HL-60/S4 (cell line): Measurements from ENCODE around the gene LRRN3.

Source experiments
- in situ Hi-C: fragments of 300-500 bp; cut with MboI; formaldehyde crosslinking; loops from 2 replicates; pipeline ENCODE4 v1.14.3; 2022; ENCODE audit warnings: low sequenced_read_pairs

The LRRN3 gene

GRCh38 chr7:111159426-111159825 lies 68.5 kb downstream of the LRRN3 start:
- in situ Hi-C loops: no loop called here

GRCh38 chr7:111160297-111160696 lies 69.4 kb downstream of the LRRN3 start:
- in situ Hi-C loops: no loop called here

- in situ Hi-C loops: no loop called here
Observed at GRCh38 chr7:111162692-111163091, 71.8 kb downstream of the LRRN3 start.

GRCh38 chr7:111164442-111164841 lies 73.5 kb downstream of the LRRN3 start:
- in situ Hi-C loops: no loop called here

- in situ Hi-C loops: no loop called here
Observed at GRCh38 chr7:111168182-111168581, 77.3 kb downstream of the LRRN3 start.

- in situ Hi-C loops: no loop called here
Observed at GRCh38 chr7:111172564-111173257, 81.8 kb downstream of the LRRN3 start.

GRCh38 chr7:111173528-111173927 lies 82.6 kb downstream of the LRRN3 start:
- in situ Hi-C loops: no loop called here

- in situ Hi-C loops: no loop called here
Observed at GRCh38 chr7:111173990-111174389, 83.1 kb downstream of the LRRN3 start.

GRCh38 chr7:111174510-111174909 lies 83.6 kb downstream of the LRRN3 start:
- in situ Hi-C loops: no loop called here
